Measurements from ENCODE around the gene SFXN2. TPM values are rescaled to one million over a fixed set of nuclear protein-coding genes. Genes with fewer than 3 reads are reported as not detected.

The SFXN2 gene
- total and polyA plus RNA-seq, 5 experiments from 2014 or later, result 6.6 to 32.6 (median 16.5) TPM

DNA sequence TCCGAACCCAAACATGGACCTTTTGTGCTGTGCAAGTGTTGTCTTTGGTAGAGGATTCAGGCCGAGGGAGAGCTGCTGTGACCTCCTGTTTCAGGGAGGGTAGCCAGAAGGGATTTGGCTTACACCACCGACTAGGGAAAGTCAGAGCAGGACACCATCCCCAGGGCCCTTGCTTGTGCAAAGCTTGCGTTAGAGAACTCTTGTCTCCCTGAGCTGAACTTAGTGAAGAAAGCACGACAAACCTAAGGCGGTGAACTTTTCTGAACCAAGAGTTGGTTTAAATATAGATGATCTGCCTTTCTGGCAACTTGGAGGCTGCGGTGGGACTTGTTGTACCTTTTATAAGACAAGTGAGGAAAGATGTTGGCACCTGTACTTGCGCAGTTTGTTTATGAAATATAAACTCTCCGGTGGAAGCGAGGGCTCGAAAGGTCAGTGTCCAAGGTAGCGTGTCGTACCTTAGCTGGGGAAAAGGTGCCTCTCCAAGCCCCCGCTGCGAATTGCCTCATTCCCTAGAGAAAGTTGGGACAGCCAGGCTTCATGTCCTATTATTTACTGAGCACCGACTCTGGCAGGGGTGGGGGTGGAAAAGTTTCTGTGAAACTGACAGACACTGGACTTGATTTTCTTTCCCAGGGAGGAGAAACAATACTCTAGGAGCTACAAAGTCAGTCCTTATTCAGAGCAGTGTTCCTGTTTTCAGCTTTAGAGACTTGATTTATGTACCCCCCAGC is 60.9 kb downstream of the SFXN2 start:
- H3K27me3 Mint-ChIP-seq, result no peaks in the 10 kb centered on the region
- DNase-seq (no peak), ATAC-seq (no peak)
- POLR2A ChIA-PET, result interaction anchor here (1.2 to 1.7 kb wide), 4 partner anchors 21 to 61 kb away, joined by 3 to 7 read pairs (median 4); partner anchors contain the start of genes ARL3, SFXN2 and WBP1L
- peak overlapping the region; percentile 23 to 80 (median 62) for H3K4me3 Mint-ChIP-seq
- H3K36me3 Mint-ChIP-seq, result peaks cover 4 to 25% (median 9%) of the 10 kb centered on the region in 3 donors
- no peaks in the 10 kb centered on the region for H3K9me3 Mint-ChIP-seq
- H3K27ac Mint-ChIP-seq, result peak overlapping the region; percentile 6 to 95 (median 88)
- H3K4me1 Mint-ChIP-seq, result peaks cover 30 to 84% (median 61%) of the 10 kb centered on the region in 4 donors

DNA sequence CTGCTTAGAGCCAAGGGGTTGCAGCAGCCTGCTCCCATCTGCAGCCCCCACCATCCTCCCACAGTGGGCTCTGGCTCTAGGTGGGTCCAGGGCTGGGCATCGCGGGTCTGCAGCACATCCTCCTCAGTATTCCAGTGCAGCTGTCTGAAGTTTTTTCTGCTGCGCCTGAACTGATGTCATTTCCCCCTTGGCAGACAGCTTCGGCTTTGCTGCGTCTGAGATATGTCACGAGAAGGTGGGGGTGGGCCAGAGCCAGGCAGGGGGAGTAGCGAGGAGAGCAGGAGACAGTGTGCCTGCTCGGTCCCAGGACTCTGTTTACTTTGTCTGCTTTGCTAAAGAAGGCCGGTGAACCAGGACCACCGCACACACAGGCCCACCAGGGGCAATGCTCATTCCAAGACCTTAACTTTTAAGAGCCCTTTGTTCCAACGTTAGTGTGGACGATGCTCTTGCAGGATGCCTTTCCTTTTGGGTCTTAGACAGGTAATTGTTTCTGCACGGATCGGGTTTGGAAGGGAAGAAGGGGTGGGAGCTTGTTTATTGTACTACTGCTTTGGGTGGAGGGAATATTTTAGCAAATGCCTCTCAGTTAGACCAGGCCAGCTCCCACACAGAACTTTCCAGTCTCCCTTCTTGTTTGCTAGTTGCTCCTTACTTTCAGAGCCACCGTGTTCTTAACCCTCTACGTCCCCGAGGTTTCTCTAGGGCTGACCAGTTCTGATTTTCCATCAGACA is 61.7 kb downstream of the SFXN2 start:
- Mint-ChIP-seq H3K36me3 (peaks cover 4 to 20% (median 9%) of the 10 kb centered on the region in 3 donors), H3K4me1 (peaks cover 28 to 85% (median 63%) of the 10 kb centered on the region in 4 donors)
- POLR2A ChIA-PET, result interaction anchor here (1.2 to 1.7 kb wide), 4 partner anchors 22 to 62 kb away, joined by 3 to 7 read pairs (median 4); partner anchors contain the start of genes ARL3, SFXN2 and WBP1L

DNA sequence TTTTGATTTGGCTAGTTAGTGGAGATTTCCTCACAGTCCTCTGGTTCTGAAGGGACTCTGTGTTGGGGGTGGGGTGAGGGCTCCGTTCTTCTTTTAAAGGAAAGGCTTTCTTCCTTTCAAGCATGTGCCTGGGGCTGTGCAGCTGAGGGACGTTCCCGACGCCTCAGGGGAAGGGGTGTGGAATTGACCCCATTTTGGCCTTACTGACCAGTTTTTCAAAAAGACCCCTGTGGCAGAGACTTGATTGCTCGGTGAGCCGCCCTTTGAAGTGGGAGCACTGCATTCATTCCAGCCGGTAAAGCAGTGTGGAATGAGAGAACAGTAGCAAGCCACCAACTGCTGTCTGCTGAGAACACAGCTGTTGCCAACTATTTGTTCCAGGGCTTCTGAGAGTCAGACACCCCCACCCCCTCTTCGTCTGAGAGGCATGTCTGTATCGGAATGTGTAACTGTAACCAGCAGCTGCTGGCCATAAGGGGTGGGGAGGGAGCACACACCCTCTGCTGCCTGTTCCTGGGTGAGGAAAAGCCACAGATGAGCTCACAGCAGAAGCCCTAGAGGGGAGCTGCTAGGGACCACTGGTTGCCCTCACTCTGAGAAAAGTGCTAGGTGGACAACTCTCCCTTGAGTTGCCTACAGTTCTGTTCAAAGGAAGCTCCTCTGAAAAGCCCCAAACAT is 62.5 kb downstream of the SFXN2 start:
- H3K27me3 Mint-ChIP-seq, result no peaks in the 10 kb centered on the region
- H3K4me3 Mint-ChIP-seq, result peak overlapping the region in 8 of 10 donors; percentile 14 to 80 (median 50)
- peaks cover 29 to 86% (median 68%) of the 10 kb centered on the region in 4 donors for H3K4me1 Mint-ChIP-seq
- ATAC-seq, result peak; percentile 4 to 11
- peak overlapping the region in 8 of 10 donors; percentile 84 to 95 (median 88) for H3K27ac Mint-ChIP-seq
- POLR2A ChIA-PET, result interaction anchor here (1.6 kb wide), 1 partner anchor 23 kb away, joined by 4 read pairs; no protein-coding TSS in a partner anchor
- H3K36me3 Mint-ChIP-seq, result peaks cover 4 to 20% (median 7%) of the 10 kb centered on the region in 3 donors
- no peaks in the 10 kb centered on the region for H3K9me3 Mint-ChIP-seq
- peak in 2 of 10 donors; percentile 4 to 5 for DNase-seq

More for the DNA sequence above, 61.7 kb downstream of the SFXN2 start:
- ATAC-seq, result peak; percentile 69 to 83
- peak in 9 of 10 donors; percentile 24 to 76 (median 50) for DNase-seq
- no peaks in the 10 kb centered on the region for H3K9me3 Mint-ChIP-seq
- no peaks in the 10 kb centered on the region for H3K27me3 Mint-ChIP-seq
- peak overlapping the region; percentile 16 to 80 (median 67) for H3K4me3 Mint-ChIP-seq
- peak overlapping the region; percentile 74 to 95 (median 88) for H3K27ac Mint-ChIP-seq

DNA sequence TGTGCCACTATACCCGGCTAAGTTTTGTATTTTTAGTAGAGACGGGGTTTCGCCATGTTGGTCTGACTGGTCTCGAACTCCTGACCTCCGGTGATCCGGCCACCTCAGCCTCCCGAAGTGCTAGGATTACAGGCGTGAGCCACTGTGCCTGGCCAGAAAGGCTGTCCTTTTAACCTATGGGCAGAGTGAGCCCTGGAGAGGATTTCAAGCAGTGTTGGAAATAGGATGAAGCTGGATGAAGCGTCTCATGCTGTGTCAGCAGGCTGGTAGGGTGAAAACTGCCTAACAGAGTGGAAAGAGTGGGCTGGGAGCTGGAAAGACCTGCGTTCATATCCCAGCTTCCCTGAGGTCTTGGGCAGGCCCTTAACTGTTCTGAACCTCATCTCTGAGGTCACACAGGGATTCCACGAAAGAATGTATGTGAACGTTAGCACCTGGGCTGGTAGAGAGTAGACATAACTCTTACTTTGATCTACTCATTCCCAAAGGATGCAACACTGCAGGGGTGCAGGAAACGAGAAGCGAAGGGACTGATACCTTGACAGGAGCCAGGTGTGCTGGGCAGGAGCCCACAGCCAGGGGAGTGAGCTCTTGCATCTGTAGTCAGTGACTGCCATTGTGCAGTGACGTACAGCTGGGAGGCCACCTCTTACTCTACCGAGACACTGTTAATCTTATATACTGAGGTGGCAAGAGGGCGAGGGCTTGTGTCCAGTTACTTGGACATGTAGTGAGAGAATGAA is 63.4 kb downstream of the SFXN2 start:
- Mint-ChIP-seq H3K9me3 (no peaks in the 10 kb centered on the region), H3K27me3 (no peaks in the 10 kb centered on the region), H3K4me1 (peaks cover 34 to 87% (median 75%) of the 10 kb centered on the region in 4 donors), H3K36me3 (peaks cover 4 to 20% (median 7%) of the 10 kb centered on the region in 3 donors), H3K4me3 (peak overlapping the region in 3 of 10 donors; percentile 2 to 18 (median 5)), H3K27ac (peak overlapping the region in 8 of 10 donors; percentile 27 to 95 (median 62))
- no peak for DNase-seq
- ATAC-seq, result no peak
- POLR2A ChIA-PET, result no interaction called here

DNA sequence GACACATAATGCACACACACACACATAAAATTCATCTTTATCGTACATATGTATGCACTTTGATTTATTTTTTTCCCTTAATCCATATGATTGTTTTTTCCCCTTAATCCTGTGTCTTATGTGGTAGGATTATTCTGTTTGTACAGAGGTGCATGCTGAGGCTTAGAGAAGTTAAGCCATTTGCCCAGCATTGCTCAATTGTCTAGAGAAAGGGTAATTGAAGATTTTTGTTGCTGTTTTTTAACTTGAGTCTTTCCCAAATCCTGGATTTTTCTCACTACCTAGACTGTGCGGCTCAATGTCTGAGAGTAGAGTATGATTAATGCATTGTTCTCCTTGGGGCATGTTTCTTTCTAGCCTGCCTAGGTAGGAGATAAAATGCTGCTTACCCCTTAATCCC is 64.3 kb downstream of the SFXN2 start:
- Mint-ChIP-seq H3K4me3 (no peak overlapping the region), H3K4me1 (peaks cover 39 to 87% (median 78%) of the 10 kb centered on the region in 4 donors), H3K27me3 (no peaks in the 10 kb centered on the region), H3K36me3 (peaks cover 4 to 21% (median 7%) of the 10 kb centered on the region in 3 donors), H3K27ac (peak overlapping the region in 5 of 10 donors; percentile 28 to 95 (median 69)), H3K9me3 (no peaks in the 10 kb centered on the region)
- POLR2A ChIA-PET, result interaction anchor here (0.6 kb wide), 1 partner anchor 10 kb away, joined by 3 read pairs; no protein-coding TSS in a partner anchor
- DNase-seq (no peak), ATAC-seq (no peak)

DNA sequence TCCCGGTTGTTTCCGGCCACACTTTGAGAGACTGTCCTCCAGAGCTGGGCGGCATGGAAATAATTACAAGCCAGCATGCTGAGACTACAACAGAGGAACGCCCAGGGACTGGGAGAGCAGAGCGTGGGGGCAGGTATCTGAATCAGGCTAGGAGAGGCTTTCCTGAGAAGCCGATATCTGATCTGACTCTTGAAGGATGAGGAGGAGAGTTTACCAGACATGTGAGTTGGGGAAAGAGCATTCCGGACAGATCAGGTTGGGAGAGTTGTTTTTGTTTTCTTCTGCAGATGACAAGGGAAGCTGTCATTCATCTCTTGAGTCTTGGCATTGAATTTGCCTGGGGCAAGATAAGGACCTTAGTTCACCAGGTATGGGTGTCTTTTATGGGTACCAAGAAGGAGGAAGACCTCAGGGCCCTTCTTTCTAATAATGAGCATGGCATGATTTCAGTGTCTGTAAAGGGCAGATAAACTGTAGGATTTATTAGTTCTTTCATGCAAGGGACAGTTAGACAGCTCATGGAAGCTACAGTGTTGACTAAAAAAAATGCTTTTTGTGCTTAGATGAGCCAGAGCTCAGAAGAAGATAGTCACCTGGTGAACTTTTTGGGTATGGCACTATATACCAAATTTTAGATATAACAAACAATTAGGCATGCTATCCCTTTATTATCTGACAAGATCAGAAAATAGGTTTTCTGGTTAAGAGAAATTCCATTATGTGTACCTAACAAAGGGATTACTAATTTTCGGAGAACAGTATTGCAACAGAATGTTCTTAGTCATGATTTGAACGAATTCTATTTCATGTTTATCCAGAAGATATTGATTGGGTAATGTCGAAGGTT is 65.5 kb downstream of the SFXN2 start:
- Mint-ChIP-seq H3K36me3 (peaks cover 4 to 13% (median 5%) of the 10 kb centered on the region in 3 donors), H3K4me3 (no peak overlapping the region), H3K4me1 (peaks cover 37 to 81% (median 72%) of the 10 kb centered on the region in 4 donors), H3K27ac (peak overlapping the region in 5 of 10 donors; percentile 1 to 34 (median 23)), H3K27me3 (no peaks in the 10 kb centered on the region), H3K9me3 (no peaks in the 10 kb centered on the region)
- POLR2A ChIA-PET, result interaction anchor here (0.6 kb wide), 1 partner anchor 16 kb away, joined by 3 read pairs; no protein-coding TSS in a partner anchor
- DNase-seq (no peak), ATAC-seq (no peak)

DNA sequence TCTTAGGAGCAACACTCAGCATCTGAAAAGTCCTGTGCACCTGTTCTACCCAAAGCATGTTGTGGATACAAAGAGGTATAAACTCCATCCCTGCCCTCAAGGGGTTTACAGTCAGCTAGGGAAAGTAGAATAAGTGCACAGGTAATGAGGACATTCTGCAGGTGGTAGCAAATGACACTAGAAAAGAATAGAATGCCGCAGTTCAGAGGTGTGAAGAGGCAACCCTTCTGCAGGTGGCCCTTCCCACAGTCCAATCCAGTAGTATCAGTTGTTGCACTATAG is 66.0 kb downstream of the SFXN2 start:
- no peaks in the 10 kb centered on the region for H3K27me3 Mint-ChIP-seq
- DNase-seq (no peak), ATAC-seq (no peak)
- no peaks in the 10 kb centered on the region for H3K9me3 Mint-ChIP-seq
- H3K4me3 Mint-ChIP-seq, result no peak overlapping the region
- H3K4me1 Mint-ChIP-seq, result peaks cover 32 to 78% (median 70%) of the 10 kb centered on the region in 4 donors
- POLR2A ChIA-PET, result interaction anchor here (0.6 kb wide), 1 partner anchor 16 kb away, joined by 3 read pairs; no protein-coding TSS in a partner anchor
- H3K36me3 Mint-ChIP-seq, result peaks cover 4 to 13% (median 5%) of the 10 kb centered on the region in 3 donors
- peak overlapping the region in 3 of 10 donors; percentile 19 to 79 (median 25) for H3K27ac Mint-ChIP-seq

DNA sequence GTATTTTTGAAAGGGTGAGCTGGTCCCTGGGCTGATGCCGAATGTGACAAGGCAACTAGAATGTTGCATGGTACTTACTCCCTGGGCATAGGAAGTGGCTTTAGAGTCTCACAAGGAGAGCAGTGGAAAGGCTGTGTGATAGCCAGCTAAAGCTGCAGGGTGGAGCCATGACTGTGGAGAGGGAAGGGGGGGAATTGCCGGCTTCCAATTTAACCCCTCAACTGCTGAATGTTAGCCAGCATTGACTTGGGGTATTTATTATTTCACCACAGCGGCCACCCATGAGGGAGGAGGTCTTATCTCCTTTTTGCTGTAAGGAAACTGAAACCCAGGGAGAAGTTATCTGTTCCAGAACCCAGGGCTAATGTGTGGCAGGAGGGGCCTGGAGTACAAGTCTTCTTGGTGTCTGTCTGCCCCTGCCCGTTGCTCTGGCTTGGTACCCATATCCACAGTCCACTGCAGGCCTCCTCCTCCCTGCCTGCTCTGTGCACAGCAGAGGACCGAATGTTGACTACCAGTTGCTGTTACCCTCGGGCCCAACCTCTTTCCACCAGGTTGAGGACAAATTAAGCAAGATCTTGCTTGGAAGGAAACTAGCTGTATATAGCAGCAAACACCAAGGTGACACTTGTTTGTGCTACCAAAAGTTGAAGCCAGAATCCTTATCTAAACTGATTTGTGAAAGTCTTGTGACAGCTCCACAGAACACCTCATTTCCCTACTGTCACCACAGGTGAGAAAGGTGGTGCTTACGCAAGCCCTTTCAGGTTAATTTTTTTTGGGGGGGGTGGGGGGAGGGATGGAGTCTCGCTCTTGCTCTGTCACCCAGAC is 66.9 kb downstream of the SFXN2 start:
- peak overlapping the region in 4 of 10 donors; percentile 5 to 60 (median 38) for H3K27ac Mint-ChIP-seq
- H3K4me1 Mint-ChIP-seq, result peaks cover 30 to 78% (median 70%) of the 10 kb centered on the region in 4 donors

DNA sequence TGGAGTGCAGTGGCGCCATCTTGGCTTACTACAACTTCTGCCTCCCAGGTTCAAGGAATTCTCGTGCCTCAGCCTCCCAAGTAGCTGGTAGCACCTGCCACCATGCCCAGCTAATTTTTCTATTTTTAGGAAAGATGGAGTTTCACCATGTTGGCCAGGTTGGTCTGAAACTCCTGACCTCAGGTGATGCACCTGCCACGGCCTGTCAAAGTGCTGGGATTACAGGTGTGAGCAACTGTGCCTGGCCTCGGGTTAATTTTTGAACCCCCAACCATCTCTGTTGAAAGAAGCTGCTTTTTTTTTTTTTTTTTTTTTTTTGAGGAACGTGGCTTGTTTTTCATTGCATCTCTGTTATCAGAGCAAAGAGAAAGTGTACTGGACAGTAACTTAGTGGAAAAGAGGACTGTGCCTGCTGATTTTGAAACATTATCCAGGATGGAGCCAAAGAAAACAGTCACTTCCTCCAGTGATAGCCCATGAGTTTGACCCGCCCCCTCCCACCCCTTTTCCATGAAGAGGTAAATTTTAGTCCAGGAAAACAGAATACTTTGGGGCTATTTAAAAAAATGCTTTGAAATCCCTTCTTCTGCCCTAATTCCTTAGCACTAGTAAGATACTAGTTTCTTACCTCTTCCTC is 67.6 kb downstream of the SFXN2 start:
- Mint-ChIP-seq H3K9me3 (no peaks in the 10 kb centered on the region), H3K4me3 (no peak overlapping the region), H3K4me1 (peaks cover 30 to 75% (median 70%) of the 10 kb centered on the region in 4 donors), H3K36me3 (peaks cover 4 to 17% (median 5%) of the 10 kb centered on the region in 3 donors), H3K27ac (peak overlapping the region in 2 of 10 donors; percentile 58 to 77), H3K27me3 (no peaks in the 10 kb centered on the region)
- ATAC-seq (no peak), DNase-seq (no peak)
- POLR2A ChIA-PET, result interaction anchor here (0.6 kb wide), 1 partner anchor 10 kb away, joined by 3 read pairs; no protein-coding TSS in a partner anchor

More for the DNA sequence above, 66.9 kb downstream of the SFXN2 start:
- H3K36me3 Mint-ChIP-seq, result peaks cover 4 to 17% (median 5%) of the 10 kb centered on the region in 3 donors
- H3K9me3 Mint-ChIP-seq, result no peaks in the 10 kb centered on the region
- no peaks in the 10 kb centered on the region for H3K27me3 Mint-ChIP-seq
- ATAC-seq, result no peak
- no peak for DNase-seq
- no peak overlapping the region for H3K4me3 Mint-ChIP-seq
- POLR2A ChIA-PET, result interaction anchor here (0.6 kb wide), 1 partner anchor 9 kb away, joined by 3 read pairs; no protein-coding TSS in a partner anchor
